ENCODE data around the gene MAP3K3. TPM values are rescaled to one million over a fixed set of nuclear protein-coding genes. Genes with fewer than 3 reads are reported as not detected.

MAP3K3 gene
- total RNA-seq, 1 donor from 2014 or later, result 12.8 TPM

- H3K4me3 ChIP-seq (ENCODE audit: low read depth, low read length), result no peak overlapping the region
- no peak for DNase-seq (ENCODE audit: low read depth)
- TF ChIP-seq, protein P1, sequence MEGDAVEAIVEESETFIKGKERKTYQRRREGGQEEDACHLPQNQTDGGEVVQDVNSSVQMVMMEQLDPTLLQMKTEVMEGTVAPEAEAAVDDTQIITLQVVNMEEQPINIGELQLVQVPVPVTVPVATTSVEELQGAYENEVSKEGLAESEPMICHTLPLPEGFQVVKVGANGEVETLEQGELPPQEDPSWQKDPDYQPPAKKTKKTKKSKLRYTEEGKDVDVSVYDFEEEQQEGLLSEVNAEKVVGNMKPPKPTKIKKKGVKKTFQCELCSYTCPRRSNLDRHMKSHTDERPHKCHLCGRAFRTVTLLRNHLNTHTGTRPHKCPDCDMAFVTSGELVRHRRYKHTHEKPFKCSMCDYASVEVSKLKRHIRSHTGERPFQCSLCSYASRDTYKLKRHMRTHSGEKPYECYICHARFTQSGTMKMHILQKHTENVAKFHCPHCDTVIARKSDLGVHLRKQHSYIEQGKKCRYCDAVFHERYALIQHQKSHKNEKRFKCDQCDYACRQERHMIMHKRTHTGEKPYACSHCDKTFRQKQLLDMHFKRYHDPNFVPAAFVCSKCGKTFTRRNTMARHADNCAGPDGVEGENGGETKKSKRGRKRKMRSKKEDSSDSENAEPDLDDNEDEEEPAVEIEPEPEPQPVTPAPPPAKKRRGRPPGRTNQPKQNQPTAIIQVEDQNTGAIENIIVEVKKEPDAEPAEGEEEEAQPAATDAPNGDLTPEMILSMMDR (conservative IDR thresholded peaks at IDR 0.05; ENCODE audit: low read depth, low read length), result no peak
These were observed 8.8 kb downstream of the MAP3K3 start for GRCh38 chr17:63631062-63631461.

DNA sequence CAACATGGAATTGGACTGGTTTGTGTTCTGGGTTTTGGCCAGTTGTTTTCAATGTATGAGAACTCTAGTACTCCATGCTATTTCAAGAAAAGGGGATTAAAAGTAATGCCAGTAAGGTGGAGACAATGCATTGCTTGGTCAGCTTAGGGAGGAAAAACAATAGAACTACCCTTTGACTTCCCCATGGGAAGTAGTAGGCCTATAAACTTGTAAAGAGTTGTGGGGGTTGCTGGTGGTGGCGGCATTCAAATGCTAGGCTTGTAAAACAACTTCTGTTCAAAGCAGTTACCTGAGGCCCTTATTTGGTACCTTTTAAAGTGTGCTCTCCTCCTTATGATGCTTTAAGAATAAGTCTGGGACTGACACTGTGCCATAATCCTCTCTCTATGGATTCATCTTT, 9.4 kb downstream of the MAP3K3 start:
- TF ChIP-seq, protein P1 (conservative IDR thresholded peaks at IDR 0.05; ENCODE audit: low read depth, low read length), result no peak
- no peak overlapping the region for H3K4me3 ChIP-seq (ENCODE audit: low read depth, low read length)
- no peak for DNase-seq (ENCODE audit: low read depth)

DNA sequence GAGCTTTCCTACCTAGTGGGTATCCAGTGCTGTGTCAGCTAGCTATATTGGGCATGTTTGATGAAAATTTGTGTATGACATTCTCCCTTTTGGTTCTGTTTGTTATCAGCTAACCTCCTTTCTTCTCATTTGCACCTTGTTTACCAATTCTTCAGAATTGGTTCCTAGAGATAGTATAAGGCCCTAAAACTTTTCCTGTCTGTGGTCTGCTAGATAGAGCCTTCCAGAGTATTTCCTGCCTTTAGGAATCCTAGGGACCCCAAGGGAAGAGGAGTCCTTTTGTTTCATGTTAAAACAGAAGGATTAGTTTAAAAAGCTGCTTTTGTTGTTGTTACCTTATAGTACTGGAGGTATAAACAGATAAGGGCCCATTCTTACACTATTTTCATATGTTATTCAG, 11.5 kb downstream of the MAP3K3 start:
- H3K4me3 ChIP-seq (ENCODE audit: low read depth, low read length), result no peak overlapping the region
- TF ChIP-seq, protein P1 (conservative IDR thresholded peaks at IDR 0.05; ENCODE audit: low read depth, low read length), result no peak
- no peak for DNase-seq (ENCODE audit: low read depth)

DNA sequence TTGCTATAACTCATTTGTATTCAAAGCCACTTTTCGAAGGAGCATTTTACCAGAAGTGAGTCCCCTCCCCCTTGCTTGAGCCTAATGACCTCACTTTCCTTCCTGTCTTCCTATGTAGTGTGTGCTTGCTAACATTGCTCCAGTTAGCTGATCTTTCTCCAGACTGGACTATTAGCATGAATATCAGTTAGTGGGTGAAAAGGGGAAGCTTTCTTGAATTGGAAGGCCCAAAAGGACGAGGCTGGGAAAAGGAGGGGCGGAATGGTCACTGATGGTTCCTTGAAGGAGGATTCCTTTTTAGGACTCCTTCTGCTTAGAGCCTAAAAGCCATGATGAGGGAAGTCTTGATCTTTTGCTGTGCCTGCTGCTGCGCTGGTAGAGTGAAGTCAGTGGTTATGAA, 11.9 kb downstream of the MAP3K3 start:
- no peak for DNase-seq (ENCODE audit: low read depth)
- TF ChIP-seq, protein P1 (conservative IDR thresholded peaks at IDR 0.05; ENCODE audit: low read depth, low read length), result no peak
- no peak overlapping the region for H3K4me3 ChIP-seq (ENCODE audit: low read depth, low read length)

- DNase-seq (ENCODE audit: low read depth), result no peak
- no peak overlapping the region for H3K4me3 ChIP-seq (ENCODE audit: low read depth, low read length)
- TF ChIP-seq, protein P1 (conservative IDR thresholded peaks at IDR 0.05; ENCODE audit: low read depth, low read length), result no peak
These were observed 12.6 kb downstream of the MAP3K3 start for GRCh38 chr17:63634816-63635215.

DNA sequence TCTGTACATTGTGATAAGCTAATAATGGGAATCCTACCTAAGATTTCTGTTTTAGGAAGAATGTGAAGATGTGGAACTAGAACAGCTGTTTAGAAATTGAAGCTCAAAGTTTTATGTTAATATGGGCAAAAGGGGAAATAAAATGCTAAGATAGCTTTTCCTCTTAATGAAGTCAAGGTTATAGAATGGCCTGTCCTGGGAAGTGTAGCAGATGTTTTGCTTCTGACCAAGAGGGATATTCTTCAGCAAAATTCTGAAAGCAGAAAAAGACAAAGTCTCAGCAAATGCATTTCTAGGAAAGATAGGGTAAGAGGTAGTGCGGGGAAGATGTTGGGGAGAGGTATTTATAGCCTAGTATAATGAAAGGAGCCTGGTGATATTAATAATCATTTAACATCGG, 13.1 kb downstream of the MAP3K3 start:
- DNase-seq (ENCODE audit: low read depth), result no peak
- TF ChIP-seq, protein P1 (conservative IDR thresholded peaks at IDR 0.05; ENCODE audit: low read depth, low read length), result no peak
- no peak overlapping the region for H3K4me3 ChIP-seq (ENCODE audit: low read depth, low read length)

DNA sequence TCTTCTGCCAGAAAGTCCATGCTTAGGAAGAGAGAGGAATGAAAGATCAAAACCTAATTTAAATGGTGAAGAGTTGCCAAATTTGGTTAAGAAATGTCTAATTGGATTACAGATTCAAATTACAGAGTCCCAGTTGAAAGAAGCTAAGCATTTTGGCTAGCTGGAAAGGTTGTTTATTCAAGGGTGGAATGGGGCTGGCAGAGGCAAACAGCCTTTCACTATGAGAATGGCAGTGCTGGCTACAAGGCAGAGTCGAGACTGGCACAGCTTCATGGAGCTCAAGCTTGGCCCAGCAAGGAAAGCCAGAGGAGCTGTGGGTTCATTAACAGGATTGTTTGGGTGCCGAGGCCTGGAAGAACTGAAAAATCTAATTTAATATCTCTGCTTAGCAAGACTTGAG, 13.6 kb downstream of the MAP3K3 start:
- TF ChIP-seq, protein P1 (conservative IDR thresholded peaks at IDR 0.05; ENCODE audit: low read depth, low read length), result no peak
- no peak for DNase-seq (ENCODE audit: low read depth)

More for the DNA sequence above, 13.6 kb downstream of the MAP3K3 start:
- no peak overlapping the region for H3K4me3 ChIP-seq (ENCODE audit: low read depth, low read length)
